Measurements from ENCODE around the gene WDR20. TPM values are rescaled to one million over a fixed set of nuclear protein-coding genes. Genes with fewer than 3 reads are reported as not detected.

WDR20 gene
- polyA plus RNA-seq, 4 donors: 23.4 to 32.5 (median 27.9) TPM

GRCh38 chr14:102194856-102195255 is 55.2 kb downstream of the WDR20 start:
- no peak for DNase-seq (ENCODE audit: low read depth in 4 of 4, low spot score in 3 of 4)

DNA sequence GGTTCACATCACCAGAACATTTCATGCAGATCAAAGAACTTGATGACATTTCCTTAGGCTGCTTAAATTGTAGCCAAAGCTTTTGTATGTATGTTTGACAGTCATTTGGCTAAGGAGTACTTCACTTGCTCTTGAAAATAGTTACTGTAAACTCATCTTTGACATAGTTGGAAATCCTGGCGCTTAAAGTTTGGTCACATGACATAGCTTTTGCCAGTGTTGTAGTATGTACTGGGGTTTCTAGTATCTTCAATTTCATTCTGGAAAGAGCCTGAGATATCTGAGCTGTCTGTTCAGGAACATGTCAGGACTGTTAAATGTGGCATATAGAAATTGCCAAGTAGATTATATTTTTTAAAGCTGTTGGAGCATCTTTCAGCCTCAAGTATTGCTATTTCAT is 55.7 kb downstream of the WDR20 start:
- no peak for DNase-seq (ENCODE audit: low read depth in 4 of 4, low spot score in 3 of 4)

GRCh38 chr14:102196039-102196901 is 56.6 kb downstream of the WDR20 start:
- DNase-seq (ENCODE audit: low read depth in 4 of 4, low spot score in 3 of 4): no peak

DNA sequence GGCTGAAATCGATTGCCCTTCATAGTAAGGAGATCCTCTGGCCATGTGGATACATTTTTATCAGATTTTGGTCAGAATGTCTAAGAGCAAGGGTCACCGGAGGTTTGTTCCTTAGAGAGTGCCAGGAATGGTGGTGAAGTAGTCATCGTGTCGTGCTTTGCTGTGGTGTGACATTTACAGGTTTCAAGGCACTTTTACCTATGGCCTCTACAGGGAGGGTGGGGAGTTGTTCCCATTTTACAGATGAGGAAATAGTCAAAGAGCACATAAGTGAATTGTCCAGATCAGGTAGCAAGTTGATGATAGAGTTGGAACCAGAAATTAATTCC is 57.2 kb downstream of the WDR20 start:
- DNase-seq (ENCODE audit: low read depth in 4 of 4, low spot score in 3 of 4): no peak

DNA sequence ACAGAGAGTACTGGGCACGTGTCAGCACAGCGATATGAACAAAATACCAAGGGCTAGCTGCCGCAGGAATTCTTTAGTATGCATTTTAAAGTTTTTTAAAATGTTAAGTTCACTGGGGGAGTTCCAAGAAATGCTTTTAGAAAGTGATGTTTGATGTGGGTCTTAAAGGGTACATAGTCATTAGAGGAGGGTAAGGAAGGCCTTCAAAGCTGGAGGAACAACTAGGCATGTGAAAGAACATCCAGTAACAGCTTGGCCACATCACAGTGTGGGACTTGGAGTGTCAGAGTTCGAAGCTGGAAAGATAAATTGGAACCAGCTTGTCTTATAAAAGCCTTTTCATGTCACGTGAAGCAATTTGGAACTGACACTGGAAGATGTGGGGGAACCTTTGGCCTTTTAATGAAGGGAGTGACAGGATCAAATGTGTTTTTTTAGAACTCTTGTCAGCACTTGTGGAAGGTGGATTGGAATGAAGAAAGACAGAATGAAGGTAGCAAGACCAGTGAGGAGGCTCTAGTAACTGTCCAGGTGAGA is 57.7 kb downstream of the WDR20 start:
- no peak for DNase-seq (ENCODE audit: low read depth in 4 of 4, low spot score in 3 of 4)

- no peak for DNase-seq (ENCODE audit: low read depth in 4 of 4, low spot score in 3 of 4)
These were observed 61.1 kb downstream of the WDR20 start for GRCh38 chr14:102200690-102201352.

GRCh38 chr14:102201353-102201738 is 61.6 kb downstream of the WDR20 start:
- no peak for DNase-seq (ENCODE audit: low read depth in 4 of 4, low spot score in 3 of 4)

GRCh38 chr14:102201776-102202175 is 62.1 kb downstream of the WDR20 start:
- DNase-seq (ENCODE audit: low read depth in 4 of 4, low spot score in 3 of 4): no peak

DNA sequence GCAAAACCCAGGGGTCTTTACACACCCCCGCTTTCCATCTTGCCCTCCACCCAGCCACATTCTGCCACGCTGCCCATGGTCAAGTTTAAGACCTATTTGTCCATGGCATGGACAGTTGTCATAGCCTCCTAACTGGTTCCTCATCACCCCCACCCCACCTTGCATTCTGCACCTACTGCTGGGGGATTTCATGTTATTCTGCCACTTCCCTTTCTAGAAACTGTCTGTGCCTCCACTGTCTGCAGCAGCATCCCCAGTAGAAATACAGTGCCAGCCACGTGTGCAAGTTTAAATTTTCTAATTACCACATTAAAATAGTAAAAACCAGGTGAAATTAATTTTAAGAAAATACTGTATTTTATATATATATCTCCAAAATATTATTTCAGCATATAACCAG is 63.2 kb downstream of the WDR20 start:
- no peak for DNase-seq (ENCODE audit: low read depth in 4 of 4, low spot score in 3 of 4)

DNA sequence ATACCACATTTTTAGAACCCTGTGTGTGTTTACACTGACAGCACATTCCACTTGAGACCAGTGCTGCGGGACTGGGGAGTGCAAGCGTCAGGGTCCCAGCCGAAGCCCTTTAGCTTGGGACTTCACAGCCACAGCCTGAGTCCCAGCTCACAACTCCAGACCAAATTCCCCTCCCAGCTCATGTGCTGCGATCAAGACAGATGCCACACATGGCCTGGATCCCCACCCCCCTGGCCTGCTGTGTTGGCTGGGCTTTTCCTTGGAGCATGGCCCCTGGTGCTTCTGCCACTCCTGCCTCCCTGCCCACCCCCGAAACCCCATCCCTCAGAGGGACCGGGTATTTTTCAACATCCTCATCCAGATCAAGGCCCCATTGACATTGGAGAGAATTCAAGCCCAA is 63.7 kb downstream of the WDR20 start:
- no peak for DNase-seq (ENCODE audit: low read depth in 4 of 4, low spot score in 3 of 4)

GRCh38 chr14:102205560-102205959 is 65.9 kb downstream of the WDR20 start:
- DNase-seq (ENCODE audit: low read depth in 4 of 4, low spot score in 3 of 4): no peak

DNA sequence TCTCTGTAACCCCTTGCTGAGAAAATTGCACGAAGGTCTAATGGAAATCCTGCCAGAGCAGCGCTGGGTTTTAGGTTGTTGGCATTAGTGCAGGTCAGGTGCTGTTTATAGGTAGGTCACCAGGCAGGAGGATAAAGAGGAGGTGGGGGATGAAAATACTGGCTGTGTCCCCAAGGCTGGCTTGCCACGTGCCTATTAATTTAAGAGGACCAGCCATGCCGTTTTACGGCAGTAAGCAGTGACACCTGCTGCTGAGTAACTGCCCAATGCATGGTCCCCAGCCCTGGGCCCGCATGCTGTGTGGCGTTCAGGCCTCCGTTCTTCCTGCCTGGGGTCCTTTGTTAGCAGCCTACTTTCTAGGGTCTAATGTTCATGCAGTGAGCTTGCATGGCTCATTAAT is 67.2 kb downstream of the WDR20 start:
- DNase-seq (ENCODE audit: low read depth in 4 of 4, low spot score in 3 of 4): no peak

DNA sequence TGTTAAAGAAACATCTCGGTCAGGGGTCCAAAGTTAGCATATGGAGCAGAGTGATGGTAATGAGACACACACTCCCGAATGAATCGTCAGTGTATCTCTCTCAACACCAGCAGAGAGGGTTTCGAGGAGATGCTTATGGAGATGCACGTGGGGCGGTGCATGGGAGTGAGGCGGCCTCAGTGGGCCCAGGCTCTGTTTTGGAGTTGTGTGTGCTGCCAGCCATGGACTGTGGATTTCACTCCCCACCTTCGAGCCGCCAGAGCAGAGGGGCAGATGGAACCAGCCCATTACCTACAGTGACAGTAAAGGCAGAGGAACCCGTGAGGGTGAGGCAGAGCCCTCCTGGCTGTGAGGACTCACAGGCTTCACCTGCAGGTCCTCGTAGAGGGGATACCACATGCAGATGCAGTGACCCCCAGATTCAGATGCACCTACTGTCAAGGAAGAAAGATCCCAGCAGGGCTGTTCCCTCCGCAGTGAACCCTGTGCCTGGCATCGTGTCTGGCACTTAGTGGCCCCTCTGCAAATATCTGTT is 68.2 kb downstream of the WDR20 start:
- no peak for DNase-seq (ENCODE audit: low read depth in 4 of 4, low spot score in 3 of 4)

DNA sequence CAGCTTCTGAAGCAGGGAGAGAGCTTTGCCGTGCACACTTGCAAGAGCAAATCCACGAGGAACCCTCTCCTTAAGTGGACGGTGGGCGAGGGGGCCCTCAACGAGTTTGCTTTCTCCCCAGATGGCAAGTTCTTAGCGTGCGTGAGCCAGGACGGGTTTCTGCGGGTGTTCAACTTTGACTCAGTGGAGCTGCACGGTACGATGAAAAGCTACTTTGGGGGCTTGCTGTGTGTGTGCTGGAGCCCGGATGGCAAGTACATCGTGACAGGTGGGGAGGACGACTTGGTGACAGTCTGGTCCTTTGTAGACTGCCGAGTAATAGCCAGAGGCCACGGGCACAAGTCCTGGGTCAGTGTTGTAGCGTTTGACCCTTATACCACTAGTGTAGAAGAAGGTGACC is 69.0 kb downstream of the WDR20 start:
- DNase-seq (ENCODE audit: low read depth in 4 of 4, low spot score in 3 of 4): no peak

GRCh38 chr14:102209224-102209966 is 69.7 kb downstream of the WDR20 start:
- peak in 3 of 4 donors; percentile 20 to 52 (median 48) for DNase-seq (ENCODE audit: low read depth in 4 of 4, low spot score in 3 of 4)

GRCh38 chr14:102210421-102211042 is 70.8 kb downstream of the WDR20 start:
- DNase-seq (ENCODE audit: low read depth in 4 of 4, low spot score in 3 of 4): no peak

DNA sequence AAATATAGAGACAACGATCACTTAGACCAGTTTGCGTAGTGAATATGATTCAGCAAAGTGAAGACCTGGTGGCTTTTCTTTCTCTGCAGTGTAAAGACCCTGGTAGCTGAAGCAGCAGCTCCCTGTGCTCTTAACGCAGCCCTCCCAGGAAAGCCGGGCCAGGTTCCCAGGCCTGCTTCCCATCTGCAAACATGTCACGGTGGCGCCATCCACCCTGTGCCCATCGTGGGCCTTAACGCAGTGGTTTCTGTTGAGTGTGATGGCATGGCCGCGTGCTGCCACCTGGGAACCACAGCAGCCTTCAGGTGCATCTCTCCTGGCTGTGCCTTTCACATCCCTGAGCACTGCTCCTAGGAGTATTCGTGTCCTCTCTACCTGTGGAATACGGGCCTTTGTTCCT is 71.5 kb downstream of the WDR20 start:
- no peak for DNase-seq (ENCODE audit: low read depth in 4 of 4, low spot score in 3 of 4)

GRCh38 chr14:102212356-102212755 is 72.7 kb downstream of the WDR20 start:
- DNase-seq (ENCODE audit: low read depth in 4 of 4, low spot score in 3 of 4): no peak

DNA sequence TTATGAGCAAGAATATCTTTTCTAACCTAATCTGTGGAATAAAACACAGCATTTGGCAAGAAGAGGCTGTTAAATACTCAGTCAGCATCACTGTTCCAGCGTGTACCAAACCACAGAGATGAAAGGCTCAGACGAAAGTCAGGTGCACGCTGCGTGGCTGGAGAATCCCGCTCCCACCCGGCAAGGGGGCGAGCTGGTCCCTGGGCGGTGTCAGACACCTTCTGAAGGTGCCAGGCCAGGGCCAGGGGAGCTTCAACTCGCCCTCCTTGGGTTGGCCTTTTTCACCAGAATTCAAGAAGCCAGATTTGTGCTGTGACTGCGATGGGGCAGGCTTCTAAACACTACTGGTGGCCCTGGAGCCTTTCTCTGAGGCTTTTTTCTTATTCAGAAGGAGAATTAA is 73.1 kb downstream of the WDR20 start:
- DNase-seq (ENCODE audit: low read depth in 4 of 4, low spot score in 3 of 4): no peak

- DNase-seq (ENCODE audit: low read depth in 4 of 4, low spot score in 3 of 4): no peak
These were observed 73.8 kb downstream of the WDR20 start for GRCh38 chr14:102213470-102213869.
